B cell (primary cell): ENCODE data around the gene DHRS12.

Source experiments
- CTCF ChIP-seq: fragments of 200-600 bp; IDR thresholded peaks from one replicate; pipeline ENCODE4 v1.8.0; 2022; ENCODE audit warnings: antibody characterized with exemption, mild to moderate bottlenecking
- EZH2 ChIP-seq: IDR thresholded peaks from 2 replicates; pipeline ENCODE4 v1.6.1; 2012; ENCODE audit warnings: borderline replicate concordance, low read depth, mild to moderate bottlenecking, moderate library complexity, low read length; ENCODE audit not compliant: insufficient read depth, poor library complexity, severe bottlenecking

GRCh38 chr13:51742031-51742430 is 61.9 kb downstream of the DHRS12 start:
- TF ChIP-seq CTCF (no peak), EZH2 (no peak)
